Fibroblast of lung (primary cell): Measurements from ENCODE around the gene EGLN3. TPM values are rescaled to one million over a fixed set of nuclear protein-coding genes. Genes with fewer than 3 reads are reported as not detected.

Source experiments
- DNase-seq, 2 donors: peaks; one replicate each; pipeline versions ENCODE4 v3.0.0 to v3.0.0-alpha.2; 2010; ENCODE audit warnings: low read depth in 2 of 2
- H2AFZ ChIP-seq: 2 replicates; pipeline ENCODE4 v1.5.1; 2012; ENCODE audit warnings: low read length, control low read depth, inconsistent platforms
- H3K27ac ChIP-seq: 2 replicates; pipeline ENCODE4 v1.5.1; 2011; ENCODE audit warnings: low read length, control low read depth; ENCODE audit not compliant: insufficient read depth
- H3K27me3 ChIP-seq: 2 replicates; pipeline ENCODE4 v1.5.1; 2011; ENCODE audit warnings: mild to moderate bottlenecking, low read length; ENCODE audit not compliant: control insufficient read depth, insufficient read depth
- H3K36me3 ChIP-seq: 2 replicates; pipeline ENCODE4 v1.5.1; 2011; ENCODE audit warnings: low read length; ENCODE audit not compliant: control insufficient read depth, insufficient read depth
- H3K4me1 ChIP-seq: 2 replicates; pipeline ENCODE4 v1.5.1; 2011; ENCODE audit warnings: low read length; ENCODE audit not compliant: control insufficient read depth, insufficient read depth; ENCODE audit errors: extremely low read depth
- H3K4me2 ChIP-seq: 2 replicates; pipeline ENCODE4 v1.5.1; 2011; ENCODE audit warnings: low read length, control low read depth; ENCODE audit not compliant: insufficient read depth; ENCODE audit errors: extremely low read depth
- H3K4me3 ChIP-seq, 4 experiments: fragments of 200-600 bp in 1 of 4; sonication (generic) in 1 of 4; replicated peaks in 1 of 4; 2 replicates each; pipeline ENCODE4 v1.5.1; 2011 to 2016; ENCODE audit warnings: low read length in 4 of 4, low read depth in 3 of 4, mild to moderate bottlenecking in 3 of 4, control low read depth in 2 of 4, inconsistent platforms in 1 of 4, mixed read lengths in 1 of 4; ENCODE audit not compliant: insufficient read depth in 1 of 4; ENCODE audit errors: control extremely low read depth in 1 of 4
- H3K79me2 ChIP-seq: 2 replicates; pipeline ENCODE4 v1.5.1; 2012; ENCODE audit warnings: mild to moderate bottlenecking, low read length, inconsistent platforms; ENCODE audit not compliant: control insufficient read depth, insufficient read depth
- H3K9ac ChIP-seq: 2 replicates; pipeline ENCODE4 v1.5.1; 2011; ENCODE audit warnings: mild to moderate bottlenecking, low read length, control low read depth; ENCODE audit not compliant: insufficient read depth
- H3K9me3 ChIP-seq: 2 replicates; pipeline ENCODE4 v1.5.1; 2012; ENCODE audit warnings: low read depth, low read length; ENCODE audit not compliant: control insufficient read depth, insufficient read depth
- H4K20me1 ChIP-seq: 2 replicates; pipeline ENCODE4 v1.5.1; 2011; ENCODE audit warnings: low read length; ENCODE audit not compliant: control insufficient read depth, insufficient read depth; ENCODE audit errors: extremely low read depth
- CTCF ChIP-seq, 2 donors: IDR thresholded peaks in 1 of 2; conservative IDR thresholded peaks in 1 of 2; 1 replicate in 1 of 2; 2 replicates in 1 of 2; pipeline ENCODE4 v1.5.1; 2011 to 2012; ENCODE audit warnings: low read length in 2 of 2, control low read depth in 1 of 2, inconsistent platforms in 1 of 2, low read depth in 1 of 2, mild to moderate bottlenecking in 1 of 2
- EZH2 ChIP-seq: IDR thresholded peaks from 2 replicates; pipeline ENCODE4 v1.5.1; 2012; ENCODE audit warnings: low read length, control low read depth, mild to moderate bottlenecking; ENCODE audit errors: missing control alignments
- polyA minus RNA-seq: library from RNA; depleted of rRNA, polyadenylated mRNA; stranded (reverse); fragments of >200 nt; gene quantifications from 2 replicates; pipeline ENCODE4 v1.2.3, GENCODE V29; 2011; ENCODE audit warnings: low replicate concordance
- polyA plus RNA-seq, 2 donors: library from polyadenylated mRNA; depleted of rRNA in 1 of 2; stranded (reverse) in 1 of 2; unstranded in 1 of 2; fragments of >200 nt; gene quantifications; 2 replicates each; pipeline ENCODE4 v1.2.1, GENCODE V29; 2011 to 2012; ENCODE audit warnings: missing spikeins in 1 of 2
- total RNA-seq: library from RNA; depleted of rRNA; stranded (reverse); fragments of >200 nt; gene quantifications from 2 replicates; pipeline ENCODE4 v1.2.1, GENCODE V29; 2014

EGLN3 gene
- total RNA-seq: 0.66 and 1.8 TPM in 2 replicates
- 0.08 and 0.14 TPM in 2 replicates for polyA plus RNA-seq
- polyA plus RNA-seq (2012): 0.05 and 0.06 TPM in 2 replicates
- polyA minus RNA-seq: not detected in 2 replicates

GRCh38 chr14:33950320-33951182 is at the start of gene EGLN3:
EGLN3 (minus strand) TSS chr14:33951074; CDS start chr14:33950752, 322 bp downstream.
- no peaks in the 10 kb centered on the region for H3K9me3 ChIP-seq
- H3K79me2 ChIP-seq: no peaks in the 10 kb centered on the region
- no peak within 1 kb of the TSS for H3K27ac ChIP-seq
- H3K4me2 ChIP-seq: peak within 1 kb of the TSS; percentile 75
- DNase-seq: peak; percentile 60 to 76
- no peaks in the 10 kb centered on the region for H3K4me1 ChIP-seq
- H2AFZ ChIP-seq: peak within 1 kb of the TSS; percentile 65
- H4K20me1 ChIP-seq: no peaks in the 10 kb centered on the region
- H3K36me3 ChIP-seq: no peaks in the 10 kb centered on the region
- TF ChIP-seq EZH2: peak; percentile 96
- TF ChIP-seq CTCF (conservative IDR thresholded peaks at IDR 0.05 in 1 of 2, IDR thresholded peaks at IDR 0.05 in 1 of 2; ENCODE audit: low read depth in 1 of 2, low read length in 2 of 2): no peak
- H3K9ac ChIP-seq: peak within 1 kb of the TSS; percentile 26
- H3K27me3 ChIP-seq: peaks cover 21% of the 10 kb centered on the region
- peak within 1 kb of the TSS; percentile 48 to 63 (median 57) for H3K4me3 ChIP-seq

- no peaks in the 10 kb centered on the region for H3K9me3 ChIP-seq
- no peaks in the 10 kb centered on the region for H3K4me1 ChIP-seq
- H3K27me3 ChIP-seq: no peaks in the 10 kb centered on the region
- no peak overlapping the region for H2AFZ ChIP-seq
- no peak overlapping the region for H3K9ac ChIP-seq
- H3K36me3 ChIP-seq: no peaks in the 10 kb centered on the region
- DNase-seq: no peak
- H3K4me3 ChIP-seq: no peak overlapping the region
- no peaks in the 10 kb centered on the region for H4K20me1 ChIP-seq
- no peak for TF ChIP-seq CTCF (conservative IDR thresholded peaks at IDR 0.05 in 1 of 2, IDR thresholded peaks at IDR 0.05 in 1 of 2; ENCODE audit: low read depth in 1 of 2, low read length in 2 of 2)
- no peak for TF ChIP-seq EZH2
- no peak overlapping the region for H3K27ac ChIP-seq
- no peaks in the 10 kb centered on the region for H3K79me2 ChIP-seq
- H3K4me2 ChIP-seq: no peak overlapping the region
Measured at GRCh38 chr14:34000396-34000795, 49.5 kb upstream of the EGLN3 start.

- peak in 1 of 2 donors; percentile 15 for DNase-seq
- Histone ChIP-seq H3K27me3 (no peaks in the 10 kb centered on the region), H2AFZ (no peak overlapping the region), H3K27ac (no peak overlapping the region), H3K9me3 (no peaks in the 10 kb centered on the region), H3K79me2 (no peaks in the 10 kb centered on the region), H3K9ac (no peak overlapping the region), H3K4me3 (no peak overlapping the region), H4K20me1 (no peaks in the 10 kb centered on the region), H3K4me2 (no peak overlapping the region), H3K4me1 (no peaks in the 10 kb centered on the region), H3K36me3 (no peaks in the 10 kb centered on the region)
- TF ChIP-seq CTCF (conservative IDR thresholded peaks at IDR 0.05 in 1 of 2, IDR thresholded peaks at IDR 0.05 in 1 of 2; ENCODE audit: low read depth in 1 of 2, low read length in 2 of 2) (no peak), EZH2 (no peak)
Measured at GRCh38 chr14:33999771-34000291, 49.0 kb upstream of the EGLN3 start.
